ENCODE data around the gene RAB17. TPM values are rescaled to one million over a fixed set of nuclear protein-coding genes. Genes with fewer than 3 reads are reported as not detected.
A peak's percentile ranks its signal among the peaks of the same experiment; 100 is the strongest.

Gene RAB17
- total and polyA plus RNA-seq, 4 donors, result 19.3 to 73.3 (median 46.4) TPM

GRCh38 chr2:237593596-237594320, 3.2 kb upstream of the RAB17 start:
- Histone ChIP-seq H3K27me3 (ENCODE audit: control insufficient read depth in 3 of 3, insufficient read depth in 3 of 3, low read length in 2 of 3) (no peaks in the 10 kb centered on the region), H3K9me3 (ENCODE audit: control insufficient read depth in 4 of 4, insufficient read depth in 3 of 4, low read length in 3 of 4) (no peaks in the 10 kb centered on the region), H3K9ac (ENCODE audit: insufficient read depth in 1 of 2, low read length in 2 of 2) (no peak overlapping the region), H3K4me1 (ENCODE audit: control insufficient read depth in 5 of 5, insufficient read depth in 5 of 5, low read length in 5 of 5) (peaks cover 0 to 11% (median 3%) of the 10 kb centered on the region in 5 donors), H3K4me3 (no peak overlapping the region), H3K27ac (ENCODE audit: low read depth in 1 of 2, low read length in 1 of 2) (peak overlapping the region in 1 of 2 donors; percentile 6), H3K36me3 (ENCODE audit: control insufficient read depth in 4 of 4, insufficient read depth in 4 of 4, low read length in 4 of 4) (no peaks in the 10 kb centered on the region)
- TF ChIP-seq CTCF (IDR thresholded peaks at IDR 0.05; ENCODE audit: control extremely low read depth, extremely low read depth), result no peak
- ATAC-seq (ENCODE audit: insufficient read depth, low FRiP score) (no peak), DNase-seq (no peak)
- WGBS, 2 donors, result 91 to 96% methylated on average over 17 of the region's 17 CpGs

- TF ChIP-seq CTCF (IDR thresholded peaks at IDR 0.05; ENCODE audit: control extremely low read depth, extremely low read depth), result no peak
- H3K27ac ChIP-seq (ENCODE audit: low read depth in 1 of 2, low read length in 1 of 2), result no peak overlapping the region
- no peaks in the 10 kb centered on the region for H3K9me3 ChIP-seq (ENCODE audit: control insufficient read depth in 4 of 4, insufficient read depth in 3 of 4, low read length in 3 of 4)
- WGBS, 2 donors, result 94 to 95% methylated on average over 10 of the region's 10 CpGs
- H3K36me3 ChIP-seq (ENCODE audit: control insufficient read depth in 4 of 4, insufficient read depth in 4 of 4, low read length in 4 of 4), result no peaks in the 10 kb centered on the region
- H3K4me1 ChIP-seq (ENCODE audit: control insufficient read depth in 5 of 5, insufficient read depth in 5 of 5, low read length in 5 of 5), result peaks cover 0 to 11% (median 3%) of the 10 kb centered on the region in 5 donors
- H3K9ac ChIP-seq (ENCODE audit: insufficient read depth in 1 of 2, low read length in 2 of 2), result no peak overlapping the region
- no peaks in the 10 kb centered on the region for H3K27me3 ChIP-seq (ENCODE audit: control insufficient read depth in 3 of 3, insufficient read depth in 3 of 3, low read length in 2 of 3)
- ATAC-seq (ENCODE audit: insufficient read depth, low FRiP score), result no peak
- no peak for DNase-seq
- H3K4me3 ChIP-seq, result no peak overlapping the region
Measured at GRCh38 chr2:237593036-237593435, 2.5 kb upstream of the RAB17 start.

GRCh38 chr2:237592425-237592980, 2.0 kb upstream of the RAB17 start:
- ATAC-seq (ENCODE audit: insufficient read depth, low FRiP score), result no peak
- 94 to 97% methylated on average over 18 of the region's 18 CpGs for WGBS, 2 donors
- Histone ChIP-seq H3K4me1 (ENCODE audit: control insufficient read depth in 5 of 5, insufficient read depth in 5 of 5, low read length in 5 of 5) (peaks cover 0 to 11% (median 3%) of the 10 kb centered on the region in 5 donors), H3K36me3 (ENCODE audit: control insufficient read depth in 4 of 4, insufficient read depth in 4 of 4, low read length in 4 of 4) (no peaks in the 10 kb centered on the region), H3K4me3 (no peak overlapping the region), H3K27me3 (ENCODE audit: control insufficient read depth in 3 of 3, insufficient read depth in 3 of 3, low read length in 2 of 3) (no peaks in the 10 kb centered on the region), H3K27ac (ENCODE audit: low read depth in 1 of 2, low read length in 1 of 2) (no peak overlapping the region), H3K9ac (ENCODE audit: insufficient read depth in 1 of 2, low read length in 2 of 2) (no peak overlapping the region), H3K9me3 (ENCODE audit: control insufficient read depth in 4 of 4, insufficient read depth in 3 of 4, low read length in 3 of 4) (no peaks in the 10 kb centered on the region)
- TF ChIP-seq CTCF (IDR thresholded peaks at IDR 0.05; ENCODE audit: control extremely low read depth, extremely low read depth), result no peak
- DNase-seq, result no peak

Measured in lung (tissue), 12 donors.